Kidney (tissue), 14 donors: ENCODE results near the gene FOXO1. TPM values are rescaled to one million over a fixed set of nuclear protein-coding genes. Genes with fewer than 3 reads are reported as not detected.

Experiments used
- DNase-seq, 5 donors: peaks; one replicate each; pipeline ENCODE4 v3.0.0-alpha.2; 2013 to 2020
- FAIRE-seq: peaks from 2 replicates; lab custom pipeline; 2012; peaks lifted over from hg19 to GRCh38; lab: Jason Lieb, UNC
- H3K27ac ChIP-seq, 2 donors: one replicate each; pipeline ENCODE4 v1.7.0; 2013; ENCODE audit warnings: low read depth in 2 of 2, low read length in 2 of 2, inconsistent platforms in 1 of 2
- H3K27me3 ChIP-seq: one replicate; pipeline ENCODE4 v1.7.1; 2013; ENCODE audit warnings: low read length, inconsistent platforms; ENCODE audit not compliant: control insufficient read depth, insufficient read depth
- H3K36me3 ChIP-seq, 3 donors: one replicate each; pipeline versions ENCODE4 v1.7.0 to v1.7.1; 2013; ENCODE audit warnings: low read length in 3 of 3, control low read depth in 1 of 3, inconsistent platforms in 1 of 3; ENCODE audit not compliant: insufficient read depth in 3 of 3, control insufficient read depth in 2 of 3
- H3K4me1 ChIP-seq, 3 donors: one replicate each; pipeline versions ENCODE4 v1.7.0 to v1.7.1; 2013; ENCODE audit warnings: low read length in 3 of 3, inconsistent platforms in 1 of 3, low read depth in 1 of 3; ENCODE audit not compliant: control insufficient read depth in 2 of 3, insufficient read depth in 2 of 3
- H3K4me3 ChIP-seq, 3 donors: one replicate each; pipeline versions ENCODE4 v1.7.0 to v1.8.1; 2013; ENCODE audit warnings: low read length in 3 of 3, control low read depth in 1 of 3, inconsistent platforms in 1 of 3
- H3K9ac ChIP-seq, 3 donors: one replicate each; pipeline versions ENCODE4 v1.7.0 to v1.7.1; 2013; ENCODE audit warnings: low read length in 3 of 3, control low read depth in 1 of 3, inconsistent platforms in 1 of 3
- H3K9me3 ChIP-seq, 3 donors: one replicate each; pipeline versions ENCODE4 v1.7.0 to v1.7.1; 2013; ENCODE audit warnings: low read length in 3 of 3, control low read depth in 1 of 3, inconsistent platforms in 1 of 3; ENCODE audit not compliant: control insufficient read depth in 2 of 3, insufficient read depth in 1 of 3
- CTCF ChIP-seq: IDR thresholded peaks from 3 replicates; pipeline ENCODE4 v1.5.1; 2012; ENCODE audit warnings: mild to moderate bottlenecking, moderate library complexity, borderline replicate concordance; ENCODE audit not compliant: insufficient read depth; ENCODE audit errors: extremely low read depth
- intact Hi-C: fragments of 100-400 bp; cut with DNase I; formaldehyde crosslinking; loops from one replicate; pipeline ENCODE4 v1.11.1; 2022
- polyA plus RNA-seq: library from polyadenylated mRNA; stranded (reverse); fragments of 350-450 nt; fragmentation: Illumina TruSeq; extraction: RNeasy Lipid Tissue Mini Kit (QIAGEN cat#74804); gene quantifications from one replicate; pipeline ENCODE4 v1.2.3, GENCODE V29; 2014; ENCODE audit warnings: low read depth, low replicate concordance; ENCODE audit not compliant: insufficient read depth
- total RNA-seq: library from RNA; stranded (reverse); fragmentation: NEBNext Ultra II Directional; extraction: Animal tissue kit (Norgen Biotek cat#: 25700); gene quantifications from one replicate; pipeline ENCODE4 v1.2.1, GENCODE V29; 2021
- donor health status: control.
- donor health status: control.
- donor health status: control.
- donor health status: control.
- donor health status: control.
- donor health status: DM: yes; HTN: yes; CAD: no.
- donor health status: Normal renal cell carcinoma (clear cell type).

Gene FOXO1
- total and polyA plus RNA-seq, 2 donors from 2014 or later: 8.6 to 54.6 TPM

- Histone ChIP-seq H3K36me3 (no peaks in the 10 kb centered on the region), H3K9ac (no peak overlapping the region), H3K27ac (no peak overlapping the region), H3K4me3 (no peak overlapping the region), H3K4me1 (peaks cover 0 to 4% (median 0%) of the 10 kb centered on the region in 3 donors), H3K9me3 (no peaks in the 10 kb centered on the region), H3K27me3 (no peaks in the 10 kb centered on the region)
- TF ChIP-seq CTCF: no peak
- no peak for DNase-seq
- intact Hi-C loops: no loop called here
- FAIRE-seq: no peak
These were observed 6.4 kb upstream of the FOXO1 start for GRCh38 chr13:40672765-40673397.

GRCh38 chr13:40671956-40672764 is 5.7 kb upstream of the FOXO1 start:
- intact Hi-C loops: no loop called here
- no peaks in the 10 kb centered on the region for H3K9me3 ChIP-seq
- H3K27me3 ChIP-seq: no peaks in the 10 kb centered on the region
- H3K4me3 ChIP-seq: no peak overlapping the region
- H3K36me3 ChIP-seq: no peaks in the 10 kb centered on the region
- no peak for TF ChIP-seq CTCF
- DNase-seq (peak in 2 of 5 donors; percentile 63 to 65), FAIRE-seq (no peak)
- H3K27ac ChIP-seq: no peak overlapping the region
- H3K4me1 ChIP-seq: peaks cover 0 to 7% (median 2%) of the 10 kb centered on the region in 3 donors
- no peak overlapping the region for H3K9ac ChIP-seq

- Histone ChIP-seq H3K4me1 (peaks cover 0 to 7% (median 2%) of the 10 kb centered on the region in 3 donors), H3K4me3 (no peak overlapping the region), H3K27me3 (no peaks in the 10 kb centered on the region), H3K36me3 (no peaks in the 10 kb centered on the region), H3K9ac (no peak overlapping the region), H3K27ac (no peak overlapping the region), H3K9me3 (no peaks in the 10 kb centered on the region)
- TF ChIP-seq CTCF: no peak
- intact Hi-C loops: no loop called here
- FAIRE-seq: no peak
- no peak for DNase-seq
These were observed 3.9 kb upstream of the FOXO1 start for GRCh38 chr13:40670307-40670706.
